Measurements from ENCODE around the gene PAH.

PAH gene

DNA sequence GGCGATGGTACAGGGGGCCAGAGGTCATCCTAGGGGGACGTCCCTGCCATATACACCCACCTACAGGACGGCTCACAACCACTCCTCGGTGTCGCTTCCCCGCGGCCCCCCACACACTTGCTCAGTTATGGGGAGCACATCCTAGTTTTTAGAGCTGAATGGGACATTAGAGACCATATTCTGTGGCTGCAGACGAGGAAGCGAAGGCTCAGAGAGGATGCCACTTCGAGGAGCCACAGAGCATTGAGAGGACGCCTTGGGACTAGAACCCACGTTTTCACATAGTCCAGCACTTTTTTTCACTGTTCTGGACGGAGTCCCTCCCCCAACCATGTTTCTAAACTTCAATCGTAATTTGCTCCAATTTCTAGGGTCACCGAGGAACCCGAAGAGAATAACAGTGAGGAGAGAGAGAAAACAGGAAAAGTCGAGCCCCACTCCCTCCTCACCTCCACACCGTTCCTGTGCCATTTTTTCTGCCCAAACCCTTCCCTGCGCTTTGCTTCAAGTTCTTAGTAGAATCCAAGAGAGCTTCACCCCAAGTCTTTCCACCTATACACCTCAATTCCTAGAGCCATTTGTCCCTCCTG is 39.8 kb upstream of the PAH start:
- Mint-ChIP-seq H3K27me3 (ENCODE audit: low read depth) (peaks cover 95% of the 10 kb centered on the region), H3K4me1 (ENCODE audit: low read depth) (peaks cover 35% of the 10 kb centered on the region), H3K36me3 (ENCODE audit: low read depth) (peaks cover 5% of the 10 kb centered on the region), H3K4me3 (peak overlapping the region; percentile 66), H3K27ac (peak overlapping the region; percentile 27), H3K9me3 (peaks cover 8% of the 10 kb centered on the region)

DNA sequence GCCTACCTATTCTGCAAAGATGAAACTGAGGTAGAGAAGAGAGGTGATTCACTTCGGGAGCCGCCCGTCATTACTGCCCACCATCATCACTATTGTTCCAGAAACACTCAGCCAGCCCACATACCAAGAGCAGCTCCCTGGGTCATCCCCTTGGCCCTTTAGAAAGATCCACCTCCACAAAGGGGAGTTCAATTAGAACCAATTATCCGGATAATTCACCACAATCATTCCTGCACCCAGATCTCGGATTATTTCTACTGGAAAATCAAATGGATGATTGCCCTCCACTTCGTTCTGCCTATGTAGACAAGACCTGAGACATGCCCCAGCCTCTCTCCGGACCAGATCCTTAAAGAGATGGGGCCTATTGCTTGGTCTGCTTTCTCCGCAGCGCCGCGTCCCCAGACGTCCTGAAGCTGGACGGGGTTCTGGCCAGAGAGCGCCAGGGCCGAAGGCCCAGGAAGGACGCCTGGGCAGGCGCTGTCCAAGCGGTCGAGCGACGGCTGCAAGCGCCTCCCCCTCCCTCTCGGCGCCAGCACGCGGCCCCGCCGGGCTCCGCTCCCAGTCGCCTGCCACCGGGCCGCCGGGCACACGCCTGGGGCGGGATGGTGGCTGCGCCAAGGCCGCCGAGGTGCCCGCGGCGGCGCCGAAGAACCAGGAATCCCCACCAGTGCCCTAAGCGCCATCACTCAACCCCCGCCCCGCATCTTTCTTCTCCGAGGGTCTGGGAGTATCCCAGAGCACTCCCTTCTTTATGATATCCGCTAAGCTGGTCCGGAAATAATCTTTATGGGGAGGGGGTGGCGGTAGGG is 39.1 kb upstream of the PAH start:
- Mint-ChIP-seq H3K4me3 (no peak overlapping the region), H3K27me3 (ENCODE audit: low read depth) (peaks cover 95% of the 10 kb centered on the region), H3K27ac (no peak overlapping the region)

DNA sequence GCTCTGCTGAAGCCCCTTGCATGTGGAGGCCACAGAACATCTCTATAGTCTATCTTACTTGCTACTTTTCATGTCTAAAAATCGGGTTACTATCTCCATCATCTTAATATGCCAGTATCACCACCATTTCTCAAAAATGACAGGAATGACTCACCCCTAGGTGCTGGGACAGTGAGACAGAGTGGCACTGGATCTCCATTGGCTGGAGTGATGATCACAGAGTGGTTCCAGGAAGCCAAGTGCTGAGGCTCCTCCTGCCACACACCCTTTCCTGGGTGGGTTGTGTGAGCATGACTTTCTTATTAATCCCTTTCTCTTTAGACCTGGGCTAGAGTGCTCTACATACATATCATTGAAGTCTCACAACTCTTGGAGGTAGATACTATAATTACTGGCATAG is 37.1 kb upstream of the PAH start:
- Mint-ChIP-seq H3K27me3 (ENCODE audit: low read depth) (peaks cover 95% of the 10 kb centered on the region), H3K36me3 (ENCODE audit: low read depth) (peaks cover 2% of the 10 kb centered on the region), H3K27ac (no peak overlapping the region), H3K4me1 (ENCODE audit: low read depth) (peaks cover 35% of the 10 kb centered on the region), H3K4me3 (no peak overlapping the region), H3K9me3 (peaks cover 8% of the 10 kb centered on the region)

More for the DNA sequence above, 39.1 kb upstream of the PAH start:
- H3K4me1 Mint-ChIP-seq (ENCODE audit: low read depth): peaks cover 35% of the 10 kb centered on the region
- H3K36me3 Mint-ChIP-seq (ENCODE audit: low read depth): peaks cover 5% of the 10 kb centered on the region
- H3K9me3 Mint-ChIP-seq: peaks cover 8% of the 10 kb centered on the region

DNA sequence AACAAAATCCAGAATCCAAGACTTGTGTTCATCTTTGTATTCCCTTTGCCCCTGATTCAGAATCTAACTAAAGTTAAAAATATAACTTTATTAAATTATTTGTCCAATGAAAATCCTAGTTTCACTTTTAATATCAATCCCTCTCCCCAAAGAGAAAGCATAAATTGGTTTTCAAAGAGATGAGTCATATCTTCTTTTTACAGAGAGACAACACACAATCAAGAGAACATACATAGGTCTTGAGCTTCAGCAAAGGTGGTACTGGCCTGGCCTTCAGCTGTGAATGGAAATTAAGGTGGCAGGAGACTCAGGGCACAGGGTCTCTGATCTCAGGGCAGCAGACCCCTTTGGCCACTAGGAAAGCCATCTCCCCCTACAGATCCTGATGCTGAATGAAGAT is 36.2 kb upstream of the PAH start:
- peaks cover 8% of the 10 kb centered on the region for H3K9me3 Mint-ChIP-seq
- no peak overlapping the region for H3K4me3 Mint-ChIP-seq
- H3K36me3 Mint-ChIP-seq (ENCODE audit: low read depth): no peaks in the 10 kb centered on the region
- peaks cover 35% of the 10 kb centered on the region for H3K4me1 Mint-ChIP-seq (ENCODE audit: low read depth)
- H3K27me3 Mint-ChIP-seq (ENCODE audit: low read depth): peaks cover 94% of the 10 kb centered on the region
- no peak overlapping the region for H3K27ac Mint-ChIP-seq

DNA sequence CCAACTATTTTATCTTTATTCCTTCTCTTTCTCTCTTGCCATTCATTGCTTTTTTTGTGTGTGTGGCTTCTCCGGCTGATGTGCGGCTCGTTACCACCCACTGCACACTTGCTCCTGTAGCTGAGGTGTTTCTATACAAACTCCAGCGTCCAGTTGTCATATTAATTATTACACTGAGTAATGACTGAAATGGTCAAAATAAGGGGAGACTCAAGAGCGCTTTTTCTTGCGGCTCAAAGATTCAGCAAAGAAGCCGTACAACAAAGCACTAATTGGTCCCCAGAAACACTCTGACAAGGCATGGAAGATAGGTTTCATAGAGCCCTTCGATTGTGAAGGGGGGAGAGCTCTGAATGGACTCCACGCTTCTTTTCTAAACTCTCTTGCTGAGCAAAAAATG is 34.8 kb upstream of the PAH start:
- Mint-ChIP-seq H3K27me3 (ENCODE audit: low read depth) (peaks cover 94% of the 10 kb centered on the region), H3K4me3 (no peak overlapping the region), H3K4me1 (ENCODE audit: low read depth) (peaks cover 31% of the 10 kb centered on the region), H3K36me3 (ENCODE audit: low read depth) (no peaks in the 10 kb centered on the region), H3K9me3 (peaks cover 8% of the 10 kb centered on the region), H3K27ac (no peak overlapping the region)

DNA sequence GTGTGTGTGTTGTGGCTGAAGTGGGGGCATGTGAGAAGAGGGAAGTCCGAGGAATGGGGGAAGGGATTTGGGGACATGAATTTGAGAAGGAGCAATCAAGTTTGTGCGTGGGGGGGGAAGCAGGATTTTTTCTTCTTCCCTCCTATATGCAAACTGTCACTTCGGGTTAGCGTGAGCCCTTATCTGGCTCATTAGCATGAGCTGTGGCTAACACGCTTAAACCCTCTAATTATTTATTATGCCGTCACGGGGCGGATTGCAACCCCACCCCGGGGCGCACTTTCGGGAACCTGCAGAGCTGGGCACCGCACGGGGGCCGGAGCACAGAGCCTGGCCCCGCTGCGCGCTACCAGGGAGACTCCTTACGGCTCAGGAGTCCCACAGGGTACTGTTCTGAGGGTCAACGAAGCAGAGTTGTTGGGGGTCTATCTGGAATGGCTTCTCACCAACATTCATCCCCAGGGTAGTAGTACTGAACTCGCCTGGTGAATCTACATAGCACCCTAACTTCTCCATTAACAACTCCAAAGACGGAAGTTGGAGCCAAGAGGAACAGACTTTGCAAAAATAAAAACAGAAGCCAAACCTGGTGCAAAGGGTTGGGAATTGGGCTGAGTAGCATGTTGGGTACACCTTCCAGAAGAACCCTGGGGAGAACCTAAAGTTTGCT is 34.0 kb upstream of the PAH start:
- Mint-ChIP-seq H3K27me3 (ENCODE audit: low read depth) (peaks cover 91% of the 10 kb centered on the region), H3K4me3 (no peak overlapping the region), H3K27ac (no peak overlapping the region), H3K36me3 (ENCODE audit: low read depth) (no peaks in the 10 kb centered on the region), H3K4me1 (ENCODE audit: low read depth) (peaks cover 28% of the 10 kb centered on the region), H3K9me3 (peaks cover 8% of the 10 kb centered on the region)

DNA sequence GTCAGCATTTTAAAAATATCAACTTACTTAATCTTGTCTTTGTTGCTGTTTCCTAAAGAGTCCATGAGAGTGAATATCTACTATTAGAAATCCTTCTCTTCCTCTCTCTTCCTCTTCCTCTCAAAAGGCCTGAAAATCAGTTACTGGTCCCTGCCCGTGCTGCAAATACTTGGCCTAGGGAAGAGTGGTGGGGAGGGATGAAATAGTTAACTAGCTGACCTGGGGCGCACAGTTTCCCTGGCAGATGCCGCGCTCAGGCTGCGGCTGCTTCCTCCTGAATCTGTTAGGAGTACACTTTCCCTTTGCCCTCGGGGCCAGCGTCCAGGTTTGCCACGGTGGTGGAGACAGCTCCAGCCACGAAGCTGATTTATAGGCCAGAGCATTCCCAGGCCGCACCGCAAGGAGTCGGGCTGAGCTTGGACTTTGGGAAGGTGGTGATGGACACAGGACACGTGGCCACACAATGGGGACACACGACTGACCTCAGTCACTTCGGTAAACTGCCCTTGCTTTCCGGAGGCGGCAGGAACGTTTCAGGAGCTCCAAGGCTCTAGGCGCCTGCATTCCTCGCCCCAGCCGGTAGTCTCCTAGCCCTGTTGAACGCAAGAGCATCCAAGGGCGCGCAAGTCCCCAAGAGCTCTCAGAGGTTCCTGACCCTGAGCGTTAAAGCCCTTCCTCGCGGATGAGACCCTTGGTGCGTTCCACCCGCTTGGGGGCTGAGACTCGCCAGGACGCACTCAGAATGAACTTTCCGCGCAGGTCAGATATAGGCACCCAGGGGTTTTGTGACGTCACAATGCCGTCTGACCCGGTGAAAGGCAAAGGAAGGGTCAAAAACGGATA is 33.3 kb upstream of the PAH start:
- H3K4me1 Mint-ChIP-seq (ENCODE audit: low read depth): peaks cover 25% of the 10 kb centered on the region
- peaks cover 8% of the 10 kb centered on the region for H3K9me3 Mint-ChIP-seq
- H3K36me3 Mint-ChIP-seq (ENCODE audit: low read depth): no peaks in the 10 kb centered on the region
- H3K27ac Mint-ChIP-seq: no peak overlapping the region
- peak overlapping the region; percentile 41 for H3K4me3 Mint-ChIP-seq
- H3K27me3 Mint-ChIP-seq (ENCODE audit: low read depth): peaks cover 83% of the 10 kb centered on the region

DNA sequence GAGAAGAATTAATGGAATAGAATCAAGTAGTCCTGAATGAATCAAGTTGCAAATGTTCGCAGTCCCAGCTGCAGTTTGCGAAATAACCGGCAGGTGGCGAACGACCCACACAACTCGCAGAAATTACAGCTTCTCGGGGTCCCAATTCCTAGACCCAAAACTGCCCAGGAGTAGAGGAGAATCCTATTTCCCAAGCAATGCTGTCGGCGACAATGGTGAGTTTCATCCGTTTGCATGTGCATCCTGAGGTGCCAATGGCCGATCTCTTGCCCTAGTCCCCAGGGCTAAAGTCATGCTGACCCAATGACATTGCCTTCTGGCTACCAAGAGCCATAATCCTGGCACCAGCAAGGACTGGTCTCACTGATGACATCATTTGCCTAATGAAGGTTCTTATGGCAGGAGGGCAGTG is 31.9 kb upstream of the PAH start:
- Mint-ChIP-seq H3K36me3 (ENCODE audit: low read depth) (no peaks in the 10 kb centered on the region), H3K4me1 (ENCODE audit: low read depth) (peaks cover 14% of the 10 kb centered on the region), H3K27ac (no peak overlapping the region), H3K4me3 (no peak overlapping the region), H3K27me3 (ENCODE audit: low read depth) (peaks cover 73% of the 10 kb centered on the region), H3K9me3 (no peaks in the 10 kb centered on the region)

DNA sequence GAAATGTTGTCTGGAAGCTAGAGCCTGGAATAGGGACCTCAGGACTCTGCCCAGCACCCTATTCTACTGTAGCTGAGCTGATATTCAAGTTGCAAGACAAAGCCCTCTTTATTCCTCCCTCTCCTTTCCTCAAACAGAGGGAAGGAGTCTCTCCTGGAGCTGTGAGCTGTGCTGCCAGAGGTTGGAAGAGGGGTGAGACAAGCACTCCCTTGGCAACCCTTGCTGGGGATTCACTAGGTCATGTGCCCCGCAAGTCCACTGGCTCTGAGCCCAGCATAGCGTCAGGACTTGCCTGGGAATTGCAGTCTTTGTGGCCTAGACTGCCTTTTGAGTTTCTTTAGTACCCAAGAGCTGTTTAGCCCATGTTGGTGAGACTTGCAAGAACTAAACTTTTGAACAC is 29.0 kb upstream of the PAH start:
- H3K27ac Mint-ChIP-seq: no peak overlapping the region
- H3K27me3 Mint-ChIP-seq (ENCODE audit: low read depth): peaks cover 55% of the 10 kb centered on the region
- no peak overlapping the region for H3K4me3 Mint-ChIP-seq
- peaks cover 3% of the 10 kb centered on the region for H3K4me1 Mint-ChIP-seq (ENCODE audit: low read depth)
- H3K36me3 Mint-ChIP-seq (ENCODE audit: low read depth): no peaks in the 10 kb centered on the region
- no peaks in the 10 kb centered on the region for H3K9me3 Mint-ChIP-seq

DNA sequence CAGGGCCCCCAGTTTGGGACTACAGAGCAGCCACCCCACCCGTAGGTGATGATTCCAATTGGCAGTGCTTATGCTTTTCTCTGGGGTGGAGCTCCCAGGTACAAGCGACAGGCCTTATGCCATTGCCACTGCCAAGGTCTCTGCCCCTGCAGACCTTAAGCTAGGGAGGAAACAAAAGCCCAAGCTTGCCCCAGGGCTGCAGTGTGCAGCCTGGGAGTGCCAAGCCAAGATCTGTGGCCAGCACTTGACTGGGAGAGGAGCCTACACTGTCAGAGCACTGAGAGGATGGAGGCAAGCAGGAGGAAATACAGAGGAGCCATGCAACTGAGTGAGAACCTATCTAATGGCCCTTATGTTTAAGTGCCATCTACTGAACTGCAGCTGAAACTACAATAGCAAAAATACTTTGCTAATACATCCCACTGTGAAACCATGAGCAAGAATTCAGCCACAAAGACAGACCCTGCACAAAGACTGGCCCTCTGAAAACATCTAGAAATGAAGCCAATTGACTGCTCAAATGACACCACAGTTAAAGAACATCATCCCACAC is 22.7 kb upstream of the PAH start:
- Mint-ChIP-seq H3K4me3 (no peak overlapping the region), H3K9me3 (no peaks in the 10 kb centered on the region), H3K36me3 (ENCODE audit: low read depth) (no peaks in the 10 kb centered on the region), H3K27ac (no peak overlapping the region), H3K27me3 (ENCODE audit: low read depth) (peaks cover 27% of the 10 kb centered on the region), H3K4me1 (ENCODE audit: low read depth) (no peaks in the 10 kb centered on the region)

DNA sequence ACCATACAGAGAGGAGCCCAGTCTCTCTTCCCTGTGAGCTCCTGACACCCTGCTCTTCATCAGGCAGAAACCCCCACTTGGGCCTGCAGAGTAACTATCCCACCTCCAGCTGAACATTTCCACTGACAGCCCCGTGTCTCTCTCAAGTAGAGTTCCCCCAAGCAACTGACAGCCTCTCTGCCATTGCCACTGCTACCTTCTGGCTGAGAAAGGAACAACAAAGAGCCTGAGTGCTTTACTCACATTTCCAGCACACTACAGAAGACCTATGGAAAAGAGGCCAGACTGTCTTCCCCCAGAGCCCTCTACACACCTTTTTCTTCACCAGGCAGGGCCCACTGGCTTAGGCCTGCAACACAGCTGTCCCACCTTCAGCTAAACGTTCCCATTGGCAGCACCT is 22.0 kb upstream of the PAH start:
- no peak overlapping the region for H3K27ac Mint-ChIP-seq
- H3K9me3 Mint-ChIP-seq: no peaks in the 10 kb centered on the region
- H3K4me1 Mint-ChIP-seq (ENCODE audit: low read depth): no peaks in the 10 kb centered on the region
- no peaks in the 10 kb centered on the region for H3K36me3 Mint-ChIP-seq (ENCODE audit: low read depth)
- H3K27me3 Mint-ChIP-seq (ENCODE audit: low read depth): peaks cover 26% of the 10 kb centered on the region
- H3K4me3 Mint-ChIP-seq: no peak overlapping the region

DNA sequence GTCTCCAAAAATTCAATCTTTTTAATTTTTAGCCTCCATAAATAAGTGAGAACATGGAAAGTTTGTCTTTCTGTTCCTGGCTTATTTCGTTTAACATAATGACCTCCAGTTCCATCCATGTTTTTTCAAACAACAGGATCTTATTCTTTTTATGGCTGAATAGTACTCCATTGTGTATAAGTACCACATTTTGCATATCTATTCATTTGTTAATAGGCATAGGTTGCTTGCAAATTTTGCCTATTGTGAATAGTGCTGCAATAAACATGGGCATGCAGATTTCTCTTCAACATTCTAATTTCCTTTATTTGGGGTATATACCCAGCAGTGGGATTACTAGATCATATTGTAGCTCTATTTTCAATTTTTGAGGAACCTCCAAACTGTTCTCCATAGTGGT is 16.1 kb upstream of the PAH start:
- peaks cover 32% of the 10 kb centered on the region for H3K27me3 Mint-ChIP-seq (ENCODE audit: low read depth)
- H3K36me3 Mint-ChIP-seq (ENCODE audit: low read depth): no peaks in the 10 kb centered on the region
- H3K27ac Mint-ChIP-seq: no peak overlapping the region
- no peaks in the 10 kb centered on the region for H3K4me1 Mint-ChIP-seq (ENCODE audit: low read depth)
- H3K4me3 Mint-ChIP-seq: no peak overlapping the region
- no peaks in the 10 kb centered on the region for H3K9me3 Mint-ChIP-seq

DNA sequence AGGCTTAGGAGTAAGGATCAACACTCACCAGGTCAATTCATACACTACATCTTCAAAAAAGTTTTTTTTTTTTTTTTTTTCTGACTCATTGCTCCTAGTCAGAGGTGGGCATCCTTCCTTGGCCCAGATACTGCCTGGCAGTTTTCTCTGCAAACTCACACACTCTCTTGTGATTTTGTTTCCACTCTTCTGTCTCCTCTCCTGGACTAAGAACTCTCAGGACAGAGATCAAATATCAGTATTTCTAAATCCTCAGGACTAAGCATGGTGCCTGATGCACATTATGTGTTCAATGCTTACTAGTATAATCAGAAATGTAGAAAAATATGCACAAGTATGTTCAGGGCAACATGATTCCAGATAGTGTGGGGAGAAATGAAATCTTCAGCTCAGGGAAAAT is 10.2 kb upstream of the PAH start:
- no peak overlapping the region for H3K4me3 Mint-ChIP-seq
- no peaks in the 10 kb centered on the region for H3K36me3 Mint-ChIP-seq (ENCODE audit: low read depth)
- H3K27me3 Mint-ChIP-seq (ENCODE audit: low read depth): peaks cover 18% of the 10 kb centered on the region

DNA sequence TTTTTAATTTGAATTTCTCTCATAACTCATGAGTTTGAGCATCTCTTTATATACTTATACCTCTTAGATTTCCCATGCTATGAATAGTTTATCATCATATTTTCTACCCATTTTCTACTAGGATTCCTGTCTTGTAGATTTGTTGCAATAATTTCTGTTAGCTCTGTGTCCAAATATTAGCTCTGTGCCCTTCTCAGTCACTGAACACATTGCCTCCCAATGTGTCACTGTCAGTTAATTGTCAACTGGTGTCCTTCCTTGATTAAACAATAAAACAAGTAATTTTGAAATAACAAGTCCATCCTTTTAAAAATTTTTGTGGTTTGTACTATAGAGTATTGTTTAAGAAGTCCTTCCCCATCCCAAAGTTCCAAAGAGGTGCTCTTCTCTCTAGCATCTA is 4.2 kb upstream of the PAH start:
- no peak overlapping the region for H3K27ac Mint-ChIP-seq
- H3K9me3 Mint-ChIP-seq: no peaks in the 10 kb centered on the region
- H3K4me1 Mint-ChIP-seq (ENCODE audit: low read depth): peaks cover 5% of the 10 kb centered on the region
- H3K27me3 Mint-ChIP-seq (ENCODE audit: low read depth): peaks cover 24% of the 10 kb centered on the region
- no peak overlapping the region for H3K4me3 Mint-ChIP-seq
- no peaks in the 10 kb centered on the region for H3K36me3 Mint-ChIP-seq (ENCODE audit: low read depth)

More for the DNA sequence above, 10.2 kb upstream of the PAH start:
- Mint-ChIP-seq H3K27ac (no peak overlapping the region), H3K4me1 (ENCODE audit: low read depth) (no peaks in the 10 kb centered on the region), H3K9me3 (no peaks in the 10 kb centered on the region)

Measured in T-helper 1 cell treated with Interleukin-12 subunit alpha and Interleukin-12 subunit beta and Interleukin-4 antibody, amounts not matched to agents 30 μg/mL and 1 μg/mL, for 36 hours (primary cell).